KMS-11 (cell line): ENCODE data around the gene AACS.

ENCODE experiments used
- H2AFZ ChIP-seq: fragments of 200-600 bp; sonication (generic); 2 replicates; pipeline ENCODE4 v1.6.1; 2016; ENCODE audit warnings: antibody characterized with exemption, mixed run types, low read depth
- H3K27ac ChIP-seq: fragments of 200-600 bp; sonication (generic); 2 replicates; pipeline ENCODE4 v1.6.1; 2016; ENCODE audit warnings: mild to moderate bottlenecking, mixed run types
- H3K27me3 ChIP-seq: fragments of 200-600 bp; sonication (generic); 2 replicates; pipeline ENCODE4 v1.6.1; 2017; ENCODE audit warnings: mild to moderate bottlenecking, low read depth, mixed run types, moderate library complexity; ENCODE audit not compliant: insufficient read depth
- H3K36me3 ChIP-seq: fragments of 200-600 bp; sonication (generic); 2 replicates; pipeline ENCODE4 v1.6.1; 2017; ENCODE audit warnings: mild to moderate bottlenecking, mixed run types; ENCODE audit not compliant: insufficient read depth
- H3K4me1 ChIP-seq: fragments of 200-600 bp; sonication (generic); 2 replicates; pipeline ENCODE4 v1.6.1; 2016; ENCODE audit warnings: mild to moderate bottlenecking, low read depth, mixed run types; ENCODE audit not compliant: poor library complexity, severe bottlenecking
- H3K4me2 ChIP-seq: fragments of 200-600 bp; sonication (generic); 2 replicates; pipeline ENCODE4 v1.7.0; 2016; ENCODE audit warnings: mild to moderate bottlenecking, mixed run types
- H3K4me3 ChIP-seq: fragments of 200-600 bp; sonication (generic); IDR thresholded peaks from 2 replicates; pipeline ENCODE4 v1.6.1; 2017; ENCODE audit warnings: low read depth, low read length, mixed read lengths; ENCODE audit not compliant: insufficient read depth
- H3K79me2 ChIP-seq: fragments of 200-600 bp; sonication (generic); 2 replicates; pipeline ENCODE4 v1.6.1; 2016; ENCODE audit warnings: low read depth, mixed run types; ENCODE audit not compliant: insufficient read depth
- H3K9ac ChIP-seq: fragments of 200-600 bp; sonication (generic); 2 replicates; pipeline ENCODE4 v1.6.1; 2016; ENCODE audit warnings: mild to moderate bottlenecking, mixed run types
- H4K20me1 ChIP-seq: fragments of 200-600 bp; sonication (generic); 2 replicates; pipeline ENCODE4 v1.6.1; 2016; ENCODE audit warnings: mild to moderate bottlenecking, mixed run types; ENCODE audit not compliant: insufficient read depth
- TF ChIP-seq, protein P1 (sequence below): fragments of 200-600 bp; sonication (generic); conservative IDR thresholded peaks from 2 replicates; pipeline ENCODE4 v1.6.1; 2017; ENCODE audit warnings: low read depth, mild to moderate bottlenecking, antibody characterized with exemption, low read length, moderate library complexity, mixed read lengths

Gene AACS

GRCh38 chr12:125033288-125033687, 31.9 kb upstream of the AACS start:
- Histone ChIP-seq H3K9ac (no peak overlapping the region), H2AFZ (no peak overlapping the region), H3K4me3 (no peak overlapping the region), H3K36me3 (no peaks in the 10 kb centered on the region), H3K4me2 (no peak overlapping the region), H3K27ac (no peak overlapping the region), H3K27me3 (no peaks in the 10 kb centered on the region), H3K4me1 (no peaks in the 10 kb centered on the region), H3K79me2 (no peaks in the 10 kb centered on the region), H4K20me1 (no peaks in the 10 kb centered on the region)
- TF ChIP-seq, protein P1, sequence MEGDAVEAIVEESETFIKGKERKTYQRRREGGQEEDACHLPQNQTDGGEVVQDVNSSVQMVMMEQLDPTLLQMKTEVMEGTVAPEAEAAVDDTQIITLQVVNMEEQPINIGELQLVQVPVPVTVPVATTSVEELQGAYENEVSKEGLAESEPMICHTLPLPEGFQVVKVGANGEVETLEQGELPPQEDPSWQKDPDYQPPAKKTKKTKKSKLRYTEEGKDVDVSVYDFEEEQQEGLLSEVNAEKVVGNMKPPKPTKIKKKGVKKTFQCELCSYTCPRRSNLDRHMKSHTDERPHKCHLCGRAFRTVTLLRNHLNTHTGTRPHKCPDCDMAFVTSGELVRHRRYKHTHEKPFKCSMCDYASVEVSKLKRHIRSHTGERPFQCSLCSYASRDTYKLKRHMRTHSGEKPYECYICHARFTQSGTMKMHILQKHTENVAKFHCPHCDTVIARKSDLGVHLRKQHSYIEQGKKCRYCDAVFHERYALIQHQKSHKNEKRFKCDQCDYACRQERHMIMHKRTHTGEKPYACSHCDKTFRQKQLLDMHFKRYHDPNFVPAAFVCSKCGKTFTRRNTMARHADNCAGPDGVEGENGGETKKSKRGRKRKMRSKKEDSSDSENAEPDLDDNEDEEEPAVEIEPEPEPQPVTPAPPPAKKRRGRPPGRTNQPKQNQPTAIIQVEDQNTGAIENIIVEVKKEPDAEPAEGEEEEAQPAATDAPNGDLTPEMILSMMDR, result no peak

- TF ChIP-seq, protein P1, result no peak
- no peak overlapping the region for H3K4me3 ChIP-seq
Measured at GRCh38 chr12:125038976-125039625, 26.1 kb upstream of the AACS start.

GRCh38 chr12:125049093-125049458, 16.2 kb upstream of the AACS start:
- Histone ChIP-seq H2AFZ (no peak overlapping the region), H3K36me3 (no peaks in the 10 kb centered on the region), H3K4me3 (no peak overlapping the region), H3K27ac (no peak overlapping the region), H3K79me2 (no peaks in the 10 kb centered on the region), H3K9ac (no peak overlapping the region), H3K27me3 (no peaks in the 10 kb centered on the region), H3K4me1 (no peaks in the 10 kb centered on the region), H3K4me2 (no peak overlapping the region), H4K20me1 (no peaks in the 10 kb centered on the region)
- TF ChIP-seq, protein P1, result no peak

More at GRCh38 chr12:125038976-125039625, 26.1 kb upstream of the AACS start:
- H3K4me2 ChIP-seq, result no peak overlapping the region
- no peak overlapping the region for H3K27ac ChIP-seq
- H3K27me3 ChIP-seq, result no peaks in the 10 kb centered on the region
- H4K20me1 ChIP-seq, result no peaks in the 10 kb centered on the region
- no peaks in the 10 kb centered on the region for H3K79me2 ChIP-seq
- H3K36me3 ChIP-seq, result no peaks in the 10 kb centered on the region
- no peak overlapping the region for H3K9ac ChIP-seq
- no peak overlapping the region for H2AFZ ChIP-seq
- no peaks in the 10 kb centered on the region for H3K4me1 ChIP-seq

GRCh38 chr12:125050446-125050845, 14.8 kb upstream of the AACS start:
- TF ChIP-seq, protein P1, result no peak
- no peak overlapping the region for H3K9ac ChIP-seq
- no peak overlapping the region for H3K4me2 ChIP-seq
- H3K79me2 ChIP-seq, result no peaks in the 10 kb centered on the region
- H3K4me3 ChIP-seq, result no peak overlapping the region
- no peak overlapping the region for H3K27ac ChIP-seq
- no peaks in the 10 kb centered on the region for H4K20me1 ChIP-seq
- H3K27me3 ChIP-seq, result no peaks in the 10 kb centered on the region
- no peaks in the 10 kb centered on the region for H3K36me3 ChIP-seq
- H2AFZ ChIP-seq, result no peak overlapping the region
- H3K4me1 ChIP-seq, result no peaks in the 10 kb centered on the region
